Vagina (tissue), 2 donors: ENCODE data around the gene GABARAPL2. TPM values are rescaled to one million over a fixed set of nuclear protein-coding genes. Genes with fewer than 3 reads are reported as not detected.

ENCODE experiments used
- DNase-seq, 2 donors: peaks; one replicate each; pipeline ENCODE4 v3.0.0-alpha.2; 2017; ENCODE audit errors: extremely low spot score in 2 of 2
- H3K27ac ChIP-seq: fragments of 200-600 bp; sonication (generic); one replicate; pipeline ENCODE4 v1.5.1; 2019
- H3K27me3 ChIP-seq: fragments of 200-600 bp; sonication (generic); one replicate; pipeline ENCODE4 v1.5.1; 2019
- H3K36me3 ChIP-seq, 2 donors: fragments of 200-600 bp; sonication (generic); one replicate each; pipeline ENCODE4 v1.5.1; 2017 to 2019
- H3K4me1 ChIP-seq: fragments of 200-600 bp; sonication (generic); one replicate; pipeline ENCODE4 v1.5.1; 2019
- H3K4me3 ChIP-seq, 2 donors: fragments of 200-600 bp; sonication (generic); 1 replicate in 1 of 2; 2 replicates in 1 of 2; pipeline ENCODE4 v1.5.1; 2016 to 2019
- H3K9me3 ChIP-seq: fragments of 200-600 bp; sonication (generic); one replicate; pipeline ENCODE4 v1.5.1; 2019
- POLR2A ChIP-seq, 2 donors: fragments of 450-650 bp; IDR thresholded peaks; one replicate each; pipeline ENCODE4 v1.6.1; 2017; ENCODE audit warnings: antibody characterized with exemption in 2 of 2, mild to moderate bottlenecking in 2 of 2, moderate library complexity in 2 of 2
- POLR2AphosphoS5 ChIP-seq, 2 donors: sonication (generic); formaldehyde crosslinking; IDR thresholded peaks; one replicate each; pipeline ENCODE4 v1.9.0; 2017; ENCODE audit warnings: antibody characterized with exemption in 2 of 2, mild to moderate bottlenecking in 2 of 2, low read depth in 1 of 2; ENCODE audit not compliant: insufficient read depth in 1 of 2
- intact Hi-C: fragments of 100-400 bp; cut with DNase I; formaldehyde crosslinking; loops from one replicate; pipeline ENCODE4 v1.15.1; 2023
- total RNA-seq: library from RNA; depleted of rRNA; stranded (reverse); fragments of >200 nt; gene quantifications from one replicate; pipeline ENCODE4 v1.2.3, GENCODE V29; 2016
- TF ChIP-seq, protein P1 (sequence below), 3 experiments: fragments of 450-650 bp in 2 of 3; fragments of 200-600 bp in 1 of 3; sonication (generic) in 1 of 3; IDR thresholded peaks; one replicate each; pipeline ENCODE4 v1.5.1; 2017 to 2019; ENCODE audit warnings: antibody characterized with exemption in 3 of 3, mild to moderate bottlenecking in 2 of 3, moderate library complexity in 2 of 3

The GABARAPL2 gene
- total RNA-seq, 1 donor from 2014 or later: 86.4 TPM

DNA sequence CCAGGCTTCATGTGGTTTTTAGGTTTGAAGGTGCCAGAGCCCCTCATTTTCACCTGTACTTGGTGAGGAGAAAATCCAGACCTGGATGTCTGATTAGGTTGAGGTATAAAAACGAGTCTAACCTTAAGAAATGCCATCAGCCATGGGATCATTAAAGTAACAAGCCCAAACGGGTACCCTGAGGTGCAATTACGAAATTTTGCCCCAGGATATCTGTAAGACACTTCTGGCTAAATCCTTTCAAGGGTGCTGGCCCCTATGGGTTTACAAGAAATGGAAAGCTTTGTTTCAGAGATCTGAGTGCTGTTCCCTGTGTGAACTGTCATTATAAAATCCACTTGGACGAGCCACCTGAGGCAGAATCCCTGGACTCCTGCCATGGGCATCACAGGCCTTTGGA lies 37.1 kb downstream of the GABARAPL2 start:
- H3K9me3 ChIP-seq: no peaks in the 10 kb centered on the region
- DNase-seq: no peak
- no peaks in the 10 kb centered on the region for H3K27me3 ChIP-seq
- H3K36me3 ChIP-seq: peaks cover 0 to 67% of the 10 kb centered on the region in 2 donors
- no peak overlapping the region for H3K27ac ChIP-seq
- TF ChIP-seq, protein P1, sequence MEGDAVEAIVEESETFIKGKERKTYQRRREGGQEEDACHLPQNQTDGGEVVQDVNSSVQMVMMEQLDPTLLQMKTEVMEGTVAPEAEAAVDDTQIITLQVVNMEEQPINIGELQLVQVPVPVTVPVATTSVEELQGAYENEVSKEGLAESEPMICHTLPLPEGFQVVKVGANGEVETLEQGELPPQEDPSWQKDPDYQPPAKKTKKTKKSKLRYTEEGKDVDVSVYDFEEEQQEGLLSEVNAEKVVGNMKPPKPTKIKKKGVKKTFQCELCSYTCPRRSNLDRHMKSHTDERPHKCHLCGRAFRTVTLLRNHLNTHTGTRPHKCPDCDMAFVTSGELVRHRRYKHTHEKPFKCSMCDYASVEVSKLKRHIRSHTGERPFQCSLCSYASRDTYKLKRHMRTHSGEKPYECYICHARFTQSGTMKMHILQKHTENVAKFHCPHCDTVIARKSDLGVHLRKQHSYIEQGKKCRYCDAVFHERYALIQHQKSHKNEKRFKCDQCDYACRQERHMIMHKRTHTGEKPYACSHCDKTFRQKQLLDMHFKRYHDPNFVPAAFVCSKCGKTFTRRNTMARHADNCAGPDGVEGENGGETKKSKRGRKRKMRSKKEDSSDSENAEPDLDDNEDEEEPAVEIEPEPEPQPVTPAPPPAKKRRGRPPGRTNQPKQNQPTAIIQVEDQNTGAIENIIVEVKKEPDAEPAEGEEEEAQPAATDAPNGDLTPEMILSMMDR (IDR thresholded peaks at IDR 0.05): no peak
- TF ChIP-seq POLR2A (IDR thresholded peaks at IDR 0.05) (no peak), POLR2AphosphoS5 (IDR thresholded peaks at IDR 0.05; ENCODE audit: insufficient read depth in 1 of 2, low read depth in 1 of 2) (no peak)
- no peak overlapping the region for H3K4me3 ChIP-seq
- H3K4me1 ChIP-seq: no peaks in the 10 kb centered on the region
- intact Hi-C loops: no loop called here

DNA sequence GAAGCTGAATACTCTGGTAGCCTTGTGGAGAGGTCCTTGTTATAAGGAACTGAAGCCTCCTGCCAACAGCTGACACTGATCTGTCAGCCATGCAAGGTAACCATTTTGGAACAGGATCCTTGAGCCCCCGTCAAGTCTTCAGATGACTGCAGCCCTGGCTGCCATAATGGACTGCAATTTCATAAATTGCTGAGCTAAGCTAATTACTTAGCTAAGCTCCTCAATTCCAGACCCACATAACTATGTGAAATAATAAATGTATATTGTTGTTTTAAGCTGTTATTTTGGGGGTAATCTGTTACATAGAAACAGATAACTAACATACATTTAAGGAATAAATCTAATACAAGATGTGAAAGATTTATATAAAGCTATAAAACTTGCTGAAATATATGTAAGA lies 40.3 kb downstream of the GABARAPL2 start:
- Histone ChIP-seq H3K4me3 (no peak overlapping the region), H3K36me3 (peaks cover 0 to 65% of the 10 kb centered on the region in 2 donors), H3K27ac (no peak overlapping the region), H3K4me1 (no peaks in the 10 kb centered on the region), H3K27me3 (no peaks in the 10 kb centered on the region), H3K9me3 (no peaks in the 10 kb centered on the region)
- intact Hi-C loops: no loop called here
- no peak for DNase-seq
- TF ChIP-seq, protein P1 (IDR thresholded peaks at IDR 0.05): no peak
- TF ChIP-seq POLR2AphosphoS5 (IDR thresholded peaks at IDR 0.05; ENCODE audit: insufficient read depth in 1 of 2, low read depth in 1 of 2) (no peak), POLR2A (IDR thresholded peaks at IDR 0.05) (no peak)

DNA sequence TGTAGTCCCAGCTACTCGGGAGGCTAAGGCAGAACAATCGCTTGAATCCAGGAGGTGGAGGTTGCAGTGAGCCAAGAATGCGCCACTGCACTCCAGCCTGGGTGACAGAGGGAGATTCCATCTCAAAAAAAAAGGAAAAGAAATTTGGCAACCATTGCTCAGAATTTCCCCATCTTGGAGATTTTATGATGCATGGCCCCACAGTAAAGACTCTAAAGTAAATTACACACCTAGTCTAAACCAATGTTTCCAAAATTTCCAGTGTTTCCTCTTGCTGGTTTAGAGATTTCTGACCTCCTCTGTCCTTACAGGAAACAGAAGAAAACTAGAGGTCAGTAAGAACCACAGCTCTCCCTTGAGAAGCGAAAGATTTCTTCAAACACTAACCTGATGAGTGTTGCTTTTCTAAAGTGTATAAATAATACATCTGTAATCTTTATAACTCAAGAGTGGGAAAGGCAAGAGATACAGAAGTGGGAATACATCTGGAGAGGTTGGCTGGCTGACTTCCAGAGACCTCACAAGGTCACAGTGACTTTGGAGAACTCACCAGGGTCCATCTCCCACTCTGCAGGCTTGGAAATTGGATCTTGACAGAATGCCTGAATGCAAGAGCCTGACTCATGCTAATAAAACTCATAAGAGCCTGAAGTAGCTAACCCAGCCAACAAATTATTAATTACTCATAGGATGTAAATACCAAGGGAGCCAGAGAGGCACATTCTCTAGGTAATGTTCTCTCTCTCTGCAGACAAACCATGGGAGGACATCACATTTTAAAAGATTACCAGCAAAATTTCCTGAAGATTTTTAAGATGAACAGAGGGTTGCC lies 48.1 kb downstream of the GABARAPL2 start:
- H3K9me3 ChIP-seq: no peaks in the 10 kb centered on the region
- H3K4me1 ChIP-seq: no peaks in the 10 kb centered on the region
- H3K4me3 ChIP-seq: no peak overlapping the region
- no peaks in the 10 kb centered on the region for H3K27me3 ChIP-seq
- TF ChIP-seq POLR2AphosphoS5 (IDR thresholded peaks at IDR 0.05; ENCODE audit: insufficient read depth in 1 of 2, low read depth in 1 of 2) (no peak), POLR2A (IDR thresholded peaks at IDR 0.05) (no peak)
- TF ChIP-seq, protein P1 (IDR thresholded peaks at IDR 0.05): no peak
- no peak for DNase-seq
- no peak overlapping the region for H3K27ac ChIP-seq
- intact Hi-C loops: no loop called here
- H3K36me3 ChIP-seq: peaks cover 0 to 60% of the 10 kb centered on the region in 2 donors

GRCh38 chr16:75615619-75616018 lies 49.4 kb downstream of the GABARAPL2 start:
- Histone ChIP-seq H3K36me3 (peaks cover 0 to 67% of the 10 kb centered on the region in 2 donors), H3K9me3 (no peaks in the 10 kb centered on the region), H3K27me3 (no peaks in the 10 kb centered on the region), H3K27ac (no peak overlapping the region), H3K4me3 (no peak overlapping the region), H3K4me1 (peaks cover 2% of the 10 kb centered on the region)
- intact Hi-C loops: no loop called here
- no peak for DNase-seq
- TF ChIP-seq POLR2A (IDR thresholded peaks at IDR 0.05) (no peak), POLR2AphosphoS5 (IDR thresholded peaks at IDR 0.05; ENCODE audit: insufficient read depth in 1 of 2, low read depth in 1 of 2) (no peak)

GRCh38 chr16:75616521-75617010 lies 50.4 kb downstream of the GABARAPL2 start:
- peaks cover 0 to 58% of the 10 kb centered on the region in 2 donors for H3K36me3 ChIP-seq
- H3K4me1 ChIP-seq: peaks cover 12% of the 10 kb centered on the region
- no peak overlapping the region for H3K4me3 ChIP-seq
- intact Hi-C loops: no loop called here
- no peak for TF ChIP-seq POLR2AphosphoS5 (IDR thresholded peaks at IDR 0.05; ENCODE audit: insufficient read depth in 1 of 2, low read depth in 1 of 2)
- TF ChIP-seq, protein P1 (IDR thresholded peaks at IDR 0.05): no peak
- TF ChIP-seq POLR2A (IDR thresholded peaks at IDR 0.05): no peak
- no peak for DNase-seq
- no peaks in the 10 kb centered on the region for H3K9me3 ChIP-seq
- no peaks in the 10 kb centered on the region for H3K27me3 ChIP-seq
- H3K27ac ChIP-seq: no peak overlapping the region
